Measurements from ENCODE around the gene TCP11L1. TPM values are rescaled to one million over a fixed set of nuclear protein-coding genes. Genes with fewer than 3 reads are reported as not detected.

Gene TCP11L1
- total and polyA plus RNA-seq, 2 of the 8 experiments (the other 6 are each of a cell fraction or from before 2014, with no cell fraction given) = 10.9 to 23.1 TPM

DNA sequence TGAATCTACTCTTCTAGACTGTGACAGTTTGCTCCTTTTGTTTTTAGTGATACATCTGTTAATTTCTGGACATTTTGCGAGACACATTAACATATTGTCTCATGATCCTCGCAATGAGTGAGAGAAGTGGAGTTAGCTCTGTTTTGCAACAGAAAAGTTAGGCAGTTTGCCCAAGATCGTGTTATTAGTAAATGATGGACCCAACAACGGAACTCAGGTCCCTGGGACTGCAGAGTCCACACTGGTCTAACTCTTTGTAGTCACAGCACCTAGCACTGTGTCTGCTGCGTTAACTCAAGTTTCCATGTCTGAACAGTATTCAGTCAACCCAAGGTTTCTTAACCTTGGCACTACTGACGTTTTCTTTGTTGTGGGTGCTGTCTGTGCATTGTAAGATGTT lies 20.5 kb upstream of the TCP11L1 start:
- H3K56ac ChIP-seq (replicated peaks; ENCODE audit: insufficient read length, low read depth, low read length) = no peak overlapping the region
- H3K79me1 ChIP-seq (ENCODE audit: low read depth, low read length) = no peaks in the 10 kb centered on the region
- H3K18ac ChIP-seq (ENCODE audit: extremely low read depth, low read length) = no peak overlapping the region
- H2BK120ac ChIP-seq (replicated peaks; ENCODE audit: low read depth, low read length) = no peak overlapping the region
- H3K27me3 ChIP-seq (replicated peaks in 1 of 4; ENCODE audit: control insufficient read depth in 3 of 4, extremely low read depth in 1 of 4, insufficient read depth in 3 of 4, low read length in 3 of 4) = peaks cover 0 to 12% (median 5%) of the 10 kb centered on the region in 4 experiments; a peak in 4 of 7 replicates
- H4K91ac ChIP-seq (replicated peaks; ENCODE audit: insufficient read length, low read length) = peak overlapping the region; percentile 80
- no peak overlapping the region for H2BK20ac ChIP-seq (ENCODE audit: low read length)
- DNase-seq (ENCODE audit: low read depth in 1 of 2, low spot score in 2 of 2) (no peak), FAIRE-seq (no peak)
- H3K4me2 ChIP-seq (ENCODE audit: insufficient read depth in 1 of 2, low read depth in 2 of 2, low read length in 2 of 2) = no peak overlapping the region
- 93% methylated on average over 6 of the region's 6 CpGs; no CpG with 5 or more reads in 1 of the 2 experiments for WGBS, 2 experiments (ENCODE audit: extremely low coverage in 1 of 2, insufficient coverage in 1 of 2, insufficient read length in 1 of 2, insufficient replicate concordance in 2 of 2, low coverage in 1 of 2, low lambda C conversion rate in 2 of 2, missing lambda C conversion rate in 1 of 2)
- ChIA-PET CTCF (ENCODE audit: partially characterized antibody) (interaction anchor here (0.7 to 1.8 kb wide), 2 partner anchors 9 to 51 kb away, joined by 3 to 4 read pairs; no protein-coding TSS in a partner anchor), POLR2A (ENCODE audit: partially characterized antibody) (no interaction called here)
- no peak overlapping the region for H3K27ac ChIP-seq (ENCODE audit: low read depth, low read length)
- no peak overlapping the region for H3K14ac ChIP-seq (ENCODE audit: insufficient read length)
- H3K23ac ChIP-seq (ENCODE audit: insufficient read length) = no peak overlapping the region
- no peaks in the 10 kb centered on the region for H3K79me2 ChIP-seq (ENCODE audit: control insufficient read depth in 1 of 2, insufficient read depth in 2 of 2, low read length in 2 of 2)
- H3K36me3 ChIP-seq (ENCODE audit: control insufficient read depth in 2 of 4, insufficient read depth in 4 of 4, low read length in 3 of 4) = no peaks in the 10 kb centered on the region
- peaks cover 3 to 6% (median 3%) of the 10 kb centered on the region in 4 experiments; a peak in 6 of 7 replicates for H3K4me1 ChIP-seq (replicated peaks in 1 of 4; ENCODE audit: control insufficient read depth in 3 of 4, insufficient read depth in 4 of 4, low read length in 3 of 4)
- H2AFZ ChIP-seq (ENCODE audit: low read length) = no peak overlapping the region
- H4K5ac ChIP-seq (ENCODE audit: insufficient read length, low read depth, low read length) = no peak overlapping the region
- no peak overlapping the region for H3K4ac ChIP-seq (replicated peaks; ENCODE audit: insufficient read length, low read depth, low read length)
- no peak overlapping the region for H2BK12ac ChIP-seq (ENCODE audit: low read depth, low read length)
- H2BK5ac ChIP-seq (ENCODE audit: low read depth, low read length) = no peak overlapping the region
- H3K23me2 ChIP-seq (ENCODE audit: low read depth, low read length) = peaks cover 5% of the 10 kb centered on the region
- H3K9ac ChIP-seq (replicated peaks in 1 of 4; ENCODE audit: extremely low read depth in 1 of 4, low read depth in 3 of 4, low read length in 3 of 4) = peak overlapping the region in 1 of 4 experiments; percentile 28; a peak in 1 of 7 replicates
- no peaks in the 10 kb centered on the region for H3K9me3 ChIP-seq (ENCODE audit: insufficient read depth in 2 of 2, low read depth in 1 of 2, low read length in 1 of 2)
- no peaks in the 10 kb centered on the region for H4K20me1 ChIP-seq (replicated peaks in 1 of 2; ENCODE audit: control insufficient read depth in 1 of 2, insufficient read depth in 2 of 2, low read length in 2 of 2)
- H2AK5ac ChIP-seq (ENCODE audit: low read depth, low read length) = no peak overlapping the region
- no peak overlapping the region for H2BK15ac ChIP-seq (ENCODE audit: low read length)
- H4K8ac ChIP-seq (ENCODE audit: extremely low read depth, insufficient read depth, low read length) = no peak overlapping the region
- H3K4me3 ChIP-seq (ENCODE audit: extremely low read depth in 1 of 4, insufficient read depth in 2 of 4, low read depth in 3 of 4, low read length in 4 of 4) = no peak overlapping the region
- TF ChIP-seq SP2 (IDR thresholded peaks at IDR 0.05; ENCODE audit: low read length) = no peak
- no peak for TF ChIP-seq CTBP2 (IDR thresholded peaks at IDR 0.05; ENCODE audit: borderline replicate concordance, insufficient read depth, insufficient read length, low read length)
